AG09309 (cell line): ENCODE measurements around the gene INSYN2A.

Experiments
- DNase-seq: peaks from one replicate; pipeline ENCODE4 v3.0.0-alpha.2; 2010; ENCODE audit warnings: low read depth
- H3K4me3 ChIP-seq: 2 replicates; pipeline ENCODE4 v1.5.1; 2011; ENCODE audit warnings: mild to moderate bottlenecking, low read depth, low read length, moderate library complexity; ENCODE audit not compliant: control insufficient read depth
- CTCF ChIP-seq: IDR thresholded peaks from 2 replicates; pipeline ENCODE4 v1.5.1; 2011; ENCODE audit warnings: mild to moderate bottlenecking, low read depth, low read length, inconsistent platforms; ENCODE audit not compliant: insufficient read depth, control insufficient read depth; ENCODE audit errors: missing control alignments

Gene INSYN2A

GRCh38 chr10:127159648-127160245 is 36.6 kb downstream of the INSYN2A start:
- DNase-seq, result no peak
- no peak overlapping the region for H3K4me3 ChIP-seq
- TF ChIP-seq CTCF, result no peak

GRCh38 chr10:127158662-127159061 is 37.7 kb downstream of the INSYN2A start:
- H3K4me3 ChIP-seq, result no peak overlapping the region
- no peak for DNase-seq
- TF ChIP-seq CTCF, result no peak

GRCh38 chr10:127157506-127158200 is 38.7 kb downstream of the INSYN2A start:
- no peak for DNase-seq
- TF ChIP-seq CTCF, result no peak
- H3K4me3 ChIP-seq, result no peak overlapping the region

GRCh38 chr10:127157089-127157488 is 39.3 kb downstream of the INSYN2A start:
- H3K4me3 ChIP-seq, result no peak overlapping the region
- DNase-seq, result no peak
- no peak for TF ChIP-seq CTCF

GRCh38 chr10:127154831-127155620 is 41.4 kb downstream of the INSYN2A start:
- H3K4me3 ChIP-seq, result no peak overlapping the region
- no peak for DNase-seq
- no peak for TF ChIP-seq CTCF

- no peak for DNase-seq
- H3K4me3 ChIP-seq, result no peak overlapping the region
- no peak for TF ChIP-seq CTCF
Observed at GRCh38 chr10:127153181-127153580, 43.2 kb downstream of the INSYN2A start.
